AG09319 (cell line): Measurements from ENCODE around the gene MKNK1.

ENCODE experiments used
- DNase-seq: peaks from one replicate; pipeline ENCODE4 v3.0.0-alpha.2; 2010; ENCODE audit warnings: low read depth; ENCODE audit errors: extremely low read depth
- TF ChIP-seq, protein P1 (sequence below): IDR thresholded peaks from 2 replicates; pipeline ENCODE4 v1.5.1; 2011; ENCODE audit warnings: low read depth, mild to moderate bottlenecking, inconsistent platforms, low read length, moderate library complexity

Gene MKNK1

DNA sequence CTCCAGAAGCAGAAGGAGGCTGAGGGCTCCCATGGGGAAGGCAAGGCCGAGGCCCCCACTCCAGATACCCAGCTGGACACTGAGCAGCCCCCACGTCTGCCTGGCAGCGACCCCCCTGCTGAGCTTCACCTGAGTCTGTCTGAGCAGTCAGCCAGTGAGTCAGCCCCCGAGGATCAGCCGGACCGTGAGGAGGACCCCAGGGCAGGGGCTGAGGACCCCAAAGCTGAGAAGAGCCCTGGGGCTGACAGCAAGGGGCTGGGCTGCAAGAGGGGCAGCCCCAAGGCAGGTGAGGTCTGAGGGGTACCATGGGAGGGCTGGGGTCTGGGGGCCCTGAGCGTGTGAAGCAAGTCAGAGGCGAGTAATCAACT is 93.1 kb downstream of the MKNK1 start:
- no peak for DNase-seq
- TF ChIP-seq, protein P1, sequence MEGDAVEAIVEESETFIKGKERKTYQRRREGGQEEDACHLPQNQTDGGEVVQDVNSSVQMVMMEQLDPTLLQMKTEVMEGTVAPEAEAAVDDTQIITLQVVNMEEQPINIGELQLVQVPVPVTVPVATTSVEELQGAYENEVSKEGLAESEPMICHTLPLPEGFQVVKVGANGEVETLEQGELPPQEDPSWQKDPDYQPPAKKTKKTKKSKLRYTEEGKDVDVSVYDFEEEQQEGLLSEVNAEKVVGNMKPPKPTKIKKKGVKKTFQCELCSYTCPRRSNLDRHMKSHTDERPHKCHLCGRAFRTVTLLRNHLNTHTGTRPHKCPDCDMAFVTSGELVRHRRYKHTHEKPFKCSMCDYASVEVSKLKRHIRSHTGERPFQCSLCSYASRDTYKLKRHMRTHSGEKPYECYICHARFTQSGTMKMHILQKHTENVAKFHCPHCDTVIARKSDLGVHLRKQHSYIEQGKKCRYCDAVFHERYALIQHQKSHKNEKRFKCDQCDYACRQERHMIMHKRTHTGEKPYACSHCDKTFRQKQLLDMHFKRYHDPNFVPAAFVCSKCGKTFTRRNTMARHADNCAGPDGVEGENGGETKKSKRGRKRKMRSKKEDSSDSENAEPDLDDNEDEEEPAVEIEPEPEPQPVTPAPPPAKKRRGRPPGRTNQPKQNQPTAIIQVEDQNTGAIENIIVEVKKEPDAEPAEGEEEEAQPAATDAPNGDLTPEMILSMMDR: no peak

DNA sequence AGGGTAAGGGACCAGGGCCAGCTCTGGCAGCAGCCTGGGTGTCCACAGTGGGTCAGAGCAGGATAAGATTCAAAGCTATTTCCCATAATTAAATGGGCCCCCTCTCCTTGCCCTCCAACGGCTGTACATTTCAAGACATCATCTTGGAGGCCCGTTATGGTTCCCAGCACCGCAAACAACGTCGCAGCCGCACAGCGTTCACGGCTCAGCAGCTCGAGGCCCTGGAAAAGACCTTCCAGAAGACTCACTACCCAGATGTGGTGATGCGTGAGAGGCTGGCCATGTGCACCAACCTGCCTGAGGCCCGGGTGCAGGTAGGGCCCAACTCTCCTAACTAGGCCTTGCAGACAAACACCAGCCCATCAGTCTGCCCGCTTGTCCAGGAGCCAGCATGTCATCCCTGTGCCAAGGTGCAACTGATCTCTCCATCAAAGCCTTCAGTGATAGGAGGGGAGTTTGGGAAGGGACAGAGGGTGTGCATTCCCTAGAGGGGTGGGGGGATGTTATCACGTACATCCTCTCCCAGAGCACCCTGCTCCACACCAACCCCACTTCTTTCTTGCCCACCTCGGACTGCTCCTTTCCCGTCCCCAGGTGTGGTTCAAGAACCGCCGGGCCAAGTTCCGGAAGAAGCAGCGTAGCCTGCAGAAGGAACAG is 93.6 kb downstream of the MKNK1 start:
- no peak for DNase-seq
- TF ChIP-seq, protein P1: no peak

DNA sequence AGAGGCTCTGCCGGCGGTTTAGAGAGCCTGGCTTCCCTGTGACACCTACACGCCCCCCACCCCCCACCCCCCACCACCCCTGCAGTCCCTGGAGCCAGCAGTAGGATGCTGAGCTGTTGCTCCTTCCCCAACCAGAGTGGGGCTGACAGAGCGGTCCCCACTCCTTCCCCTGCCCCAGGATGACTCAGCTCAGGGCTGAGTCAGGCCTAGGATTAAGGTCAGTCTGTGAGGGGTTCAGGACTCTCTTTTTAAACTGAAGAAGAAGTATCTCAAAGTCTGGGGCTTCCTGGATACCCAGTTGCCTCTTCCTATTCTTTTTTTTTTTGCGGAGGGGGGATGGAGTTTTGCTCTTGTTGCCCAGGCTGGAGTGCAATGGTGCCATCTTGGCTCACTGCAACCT is 95.3 kb downstream of the MKNK1 start:
- TF ChIP-seq, protein P1: no peak
- no peak for DNase-seq
